Common myeloid progenitor, CD34-positive (primary cell): Measurements from ENCODE around the gene TLCD2.

ENCODE experiments used
- CTCF ChIA-PET: fragments of 350-600 bp; sonication (Branson Sonifier 250); formaldehyde crosslinking; loops from one replicate; lab custom pipeline; 2021; ENCODE audit warnings: antibody characterized with exemption; lab: Charles Lee
- POLR2A ChIA-PET: fragments of 350-600 bp; sonication (Branson Sonifier 250); formaldehyde crosslinking; loops from one replicate; lab custom pipeline; 2021; ENCODE audit warnings: antibody characterized with exemption; lab: Charles Lee
- DNase-seq, 3 donors: peaks; one replicate each; pipeline versions ENCODE4 v3.0.0 to v3.0.0-alpha.2; 2013
- H3K27ac ChIP-seq, 2 experiments: 1 replicate in 1 of 2; 2 replicates in 1 of 2; pipeline ENCODE4 v1.7.0; 2013; ENCODE audit warnings: inconsistent platforms in 2 of 2, low read length in 2 of 2, mild to moderate bottlenecking in 2 of 2, low read depth in 1 of 2, moderate library complexity in 1 of 2; ENCODE audit not compliant: severe bottlenecking in 2 of 2, insufficient read depth in 1 of 2, poor library complexity in 1 of 2
- H3K27me3 ChIP-seq, 5 experiments: replicated peaks in 2 of 5; 1 replicate in 3 of 5; 2 replicates in 2 of 5; pipeline versions ENCODE4 v1.6.1 to v1.7.0; 2013; ENCODE audit warnings: low read length in 4 of 5, mild to moderate bottlenecking in 2 of 5, moderate library complexity in 2 of 5, inconsistent platforms in 1 of 5; ENCODE audit not compliant: insufficient read depth in 5 of 5, control insufficient read depth in 4 of 5
- H3K36me3 ChIP-seq, 4 experiments: 1 replicate in 2 of 4; 2 replicates in 2 of 4; pipeline versions ENCODE4 v1.6.1 to v1.7.0; 2013; ENCODE audit warnings: low read length in 3 of 4, control low read depth in 1 of 4, mild to moderate bottlenecking in 1 of 4; ENCODE audit not compliant: control insufficient read depth in 4 of 4, insufficient read depth in 4 of 4
- H3K4me1 ChIP-seq, 4 experiments: 1 replicate in 3 of 4; 2 replicates in 1 of 4; pipeline versions ENCODE4 v1.6.1 to v1.7.1; 2013; ENCODE audit warnings: low read length in 3 of 4, mild to moderate bottlenecking in 3 of 4, control low read depth in 1 of 4, inconsistent platforms in 1 of 4, moderate library complexity in 1 of 4; ENCODE audit not compliant: control insufficient read depth in 4 of 4, insufficient read depth in 4 of 4; ENCODE audit errors: control extremely low read depth in 1 of 4
- H3K4me3 ChIP-seq, 7 experiments: 1 replicate in 4 of 7; 2 replicates in 3 of 7; pipeline versions ENCODE4 v1.5.1 to v1.7.0; 2013; ENCODE audit warnings: mild to moderate bottlenecking in 7 of 7, low read length in 6 of 7, moderate library complexity in 6 of 7, inconsistent platforms in 2 of 7, low read depth in 2 of 7, control low read depth in 1 of 7; ENCODE audit not compliant: insufficient read depth in 4 of 7, control insufficient read depth in 1 of 7; ENCODE audit errors: extremely low read depth in 1 of 7
- H3K9me3 ChIP-seq, 5 experiments: 1 replicate in 4 of 5; 2 replicates in 1 of 5; pipeline versions ENCODE4 v1.6.1 to v1.7.1; 2013; ENCODE audit warnings: low read length in 4 of 5, mild to moderate bottlenecking in 2 of 5, inconsistent platforms in 1 of 5, low read depth in 1 of 5, moderate library complexity in 1 of 5; ENCODE audit not compliant: control insufficient read depth in 4 of 5, insufficient read depth in 2 of 5; ENCODE audit errors: control extremely low read depth in 1 of 5
- WGBS: methylation state at CpG from one replicate; pipeline ENCODE4 v1.1.5; 2013; ENCODE audit not compliant: insufficient coverage; 5-methylcytosine and 5-hydroxymethylcytosine counted together

Gene TLCD2

GRCh38 chr17:1716076-1716911, 6.1 kb upstream of the TLCD2 start:
- H3K27me3 ChIP-seq, result no peaks in the 10 kb centered on the region
- CTCF ChIA-PET, result interaction anchor here (0.6 to 8.7 kb wide), 15 partner anchors 11 to 105 kb away, joined by 3 to 231 read pairs (median 3); no protein-coding TSS in a partner anchor
- H3K9me3 ChIP-seq, result no peaks in the 10 kb centered on the region
- H3K36me3 ChIP-seq, result no peaks in the 10 kb centered on the region
- H3K4me1 ChIP-seq, result peaks cover 0 to 54% (median 45%) of the 10 kb centered on the region in 4 experiments
- DNase-seq, result peak; percentile 100
- peak overlapping the region; percentile 72 to 95 (median 80) for H3K4me3 ChIP-seq
- 0% methylated on average over 50 of the region's 70 CpGs for WGBS
- POLR2A ChIA-PET, result interaction anchor here (0.9 to 2.1 kb wide), 8 partner anchors 9 to 113 kb away, joined by 3 to 15 read pairs (median 4); partner anchors contain the start of genes RILP and SMYD4
- H3K27ac ChIP-seq, result peak overlapping the region; percentile 98 to 99

GRCh38 chr17:1715803-1716075, 5.6 kb upstream of the TLCD2 start:
- Histone ChIP-seq H3K9me3 (no peaks in the 10 kb centered on the region), H3K27me3 (no peaks in the 10 kb centered on the region), H3K36me3 (no peaks in the 10 kb centered on the region), H3K4me3 (peak overlapping the region; percentile 64 to 89 (median 76)), H3K4me1 (peaks cover 0 to 55% (median 48%) of the 10 kb centered on the region in 4 experiments), H3K27ac (peak overlapping the region in 1 of 2 experiments; percentile 54)
- no peak for DNase-seq
- WGBS, result 0% methylated on average over 2 of the region's 23 CpGs
- CTCF ChIA-PET, result interaction anchor here (1.1 to 8.7 kb wide), 2 partner anchors 36 to 64 kb away, joined by 3 to 231 read pairs; no protein-coding TSS in a partner anchor
- POLR2A ChIA-PET, result interaction anchor here (1.1 to 2.1 kb wide), 3 partner anchors 32 to 68 kb away, joined by 3 to 15 read pairs (median 8); no protein-coding TSS in a partner anchor

- POLR2A ChIA-PET, result interaction anchor here (1.1 to 1.7 kb wide), 3 partner anchors 32 to 69 kb away, joined by 3 to 8 read pairs (median 5); no protein-coding TSS in a partner anchor
- H3K9me3 ChIP-seq, result no peaks in the 10 kb centered on the region
- WGBS, result 5% methylated on average over 16 of the region's 32 CpGs
- DNase-seq, result peak; percentile 57 to 68 (median 65)
- H3K27ac ChIP-seq, result peak overlapping the region in 1 of 2 experiments; percentile 54
- H3K36me3 ChIP-seq, result no peaks in the 10 kb centered on the region
- CTCF ChIA-PET, result interaction anchor here (0.6 to 2.7 kb wide), 5 partner anchors 35 to 69 kb away, joined by 3 to 9 read pairs (median 4); partner anchors contain the start of gene RILP
- H3K4me1 ChIP-seq, result peaks cover 0 to 57% (median 51%) of the 10 kb centered on the region in 4 experiments
- peak overlapping the region; percentile 5 to 89 (median 76) for H3K4me3 ChIP-seq
- no peaks in the 10 kb centered on the region for H3K27me3 ChIP-seq
Measured at GRCh38 chr17:1714980-1715802, 5.0 kb upstream of the TLCD2 start.

GRCh38 chr17:1714427-1714979, 4.3 kb upstream of the TLCD2 start:
- H3K27ac ChIP-seq, result peak overlapping the region in 1 of 2 experiments; percentile 54
- H3K36me3 ChIP-seq, result no peaks in the 10 kb centered on the region
- POLR2A ChIA-PET, result interaction anchor here (0.5 to 1.4 kb wide), 2 partner anchors 10 to 69 kb away, joined by 4 to 5 read pairs; no protein-coding TSS in a partner anchor
- WGBS, result 0% methylated on average over 13 of the region's 19 CpGs
- DNase-seq, result peak; percentile 72 to 84 (median 84)
- no peaks in the 10 kb centered on the region for H3K9me3 ChIP-seq
- CTCF ChIA-PET, result interaction anchor here (0.6 to 2.7 kb wide), 12 partner anchors 10 to 149 kb away, joined by 3 to 10 read pairs (median 4); partner anchors contain the start of genes RILP and WDR81
- no peaks in the 10 kb centered on the region for H3K27me3 ChIP-seq
- peak overlapping the region; percentile 23 to 89 (median 76) for H3K4me3 ChIP-seq
- peaks cover 0 to 59% (median 56%) of the 10 kb centered on the region in 4 experiments for H3K4me1 ChIP-seq

- peak overlapping the region; percentile 23 to 89 (median 76) for H3K4me3 ChIP-seq
- DNase-seq, result peak in 2 of 3 donors; percentile 26 to 29
- peak overlapping the region in 1 of 2 experiments; percentile 54 for H3K27ac ChIP-seq
- POLR2A ChIA-PET, result interaction anchor here (0.5 to 1.4 kb wide), 2 partner anchors 10 to 70 kb away, joined by 4 to 5 read pairs; no protein-coding TSS in a partner anchor
- H3K36me3 ChIP-seq, result no peaks in the 10 kb centered on the region
- H3K9me3 ChIP-seq, result no peaks in the 10 kb centered on the region
- 1% methylated on average over 8 of the region's 11 CpGs for WGBS
- no peaks in the 10 kb centered on the region for H3K27me3 ChIP-seq
- H3K4me1 ChIP-seq, result peaks cover 0 to 62% (median 60%) of the 10 kb centered on the region in 4 experiments
- CTCF ChIA-PET, result interaction anchor here (0.9 to 2.7 kb wide), 16 partner anchors 8 to 152 kb away, joined by 3 to 12 read pairs (median 4); partner anchors contain the start of genes RILP and WDR81
Measured at GRCh38 chr17:1713878-1714426, 3.8 kb upstream of the TLCD2 start.
